Measurements from ENCODE around the gene MAP2K4. TPM values are rescaled to one million over a fixed set of nuclear protein-coding genes. Genes with fewer than 3 reads are reported as not detected.

Gene MAP2K4
- total and polyA plus RNA-seq, 7 donors: 13.5 to 41.3 (median 27.4) TPM

GRCh38 chr17:12127177-12127576 is 106.5 kb downstream of the MAP2K4 start:
- Histone ChIP-seq H3K4me1 (no peaks in the 10 kb centered on the region), H3K27ac (no peak overlapping the region), H3K9me3 (no peaks in the 10 kb centered on the region), H3K36me3 (peaks cover 0 to 69% (median 29%) of the 10 kb centered on the region in 4 donors), H3K27me3 (no peaks in the 10 kb centered on the region), H3K4me3 (no peak overlapping the region)
- intact Hi-C loops (cut with DNase I): no loop called here
- 82 to 84% methylated on average over 2 of the region's 2 CpGs for WGBS, 2 donors
- TF ChIP-seq EP300 (IDR thresholded peaks at IDR 0.05) (no peak), POLR2AphosphoS5 (IDR thresholded peaks at IDR 0.05) (no peak), POLR2A (IDR thresholded peaks at IDR 0.05) (no peak)
- TF ChIP-seq, protein P1, sequence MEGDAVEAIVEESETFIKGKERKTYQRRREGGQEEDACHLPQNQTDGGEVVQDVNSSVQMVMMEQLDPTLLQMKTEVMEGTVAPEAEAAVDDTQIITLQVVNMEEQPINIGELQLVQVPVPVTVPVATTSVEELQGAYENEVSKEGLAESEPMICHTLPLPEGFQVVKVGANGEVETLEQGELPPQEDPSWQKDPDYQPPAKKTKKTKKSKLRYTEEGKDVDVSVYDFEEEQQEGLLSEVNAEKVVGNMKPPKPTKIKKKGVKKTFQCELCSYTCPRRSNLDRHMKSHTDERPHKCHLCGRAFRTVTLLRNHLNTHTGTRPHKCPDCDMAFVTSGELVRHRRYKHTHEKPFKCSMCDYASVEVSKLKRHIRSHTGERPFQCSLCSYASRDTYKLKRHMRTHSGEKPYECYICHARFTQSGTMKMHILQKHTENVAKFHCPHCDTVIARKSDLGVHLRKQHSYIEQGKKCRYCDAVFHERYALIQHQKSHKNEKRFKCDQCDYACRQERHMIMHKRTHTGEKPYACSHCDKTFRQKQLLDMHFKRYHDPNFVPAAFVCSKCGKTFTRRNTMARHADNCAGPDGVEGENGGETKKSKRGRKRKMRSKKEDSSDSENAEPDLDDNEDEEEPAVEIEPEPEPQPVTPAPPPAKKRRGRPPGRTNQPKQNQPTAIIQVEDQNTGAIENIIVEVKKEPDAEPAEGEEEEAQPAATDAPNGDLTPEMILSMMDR (IDR thresholded peaks at IDR 0.05): no peak
- DNase-seq: no peak

DNA sequence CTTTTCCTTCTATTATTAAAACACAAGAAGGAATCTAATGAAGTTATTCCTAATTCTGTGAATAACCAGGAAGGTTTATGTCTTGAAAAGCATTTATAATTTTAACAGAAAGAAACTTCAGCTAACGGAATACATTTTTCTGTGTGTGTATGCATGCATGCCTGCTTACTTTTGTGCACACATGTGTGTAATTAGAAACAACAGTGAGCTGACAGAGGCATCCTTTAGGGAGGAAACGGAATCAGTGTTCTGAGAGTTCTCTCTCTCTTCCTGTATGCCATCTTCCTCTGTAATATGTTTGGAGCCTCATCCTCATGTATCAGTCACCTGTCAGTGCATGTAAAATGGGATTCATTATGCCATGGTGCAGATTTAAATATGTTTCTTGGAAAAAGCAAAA is 107.0 kb downstream of the MAP2K4 start:
- TF ChIP-seq POLR2AphosphoS5 (IDR thresholded peaks at IDR 0.05): no peak
- TF ChIP-seq POLR2A (IDR thresholded peaks at IDR 0.05): no peak
- no peak for TF ChIP-seq EP300 (IDR thresholded peaks at IDR 0.05)
- TF ChIP-seq, protein P1 (IDR thresholded peaks at IDR 0.05): no peak
- Histone ChIP-seq H3K27me3 (no peaks in the 10 kb centered on the region), H3K4me1 (no peaks in the 10 kb centered on the region), H3K36me3 (peaks cover 0 to 69% (median 29%) of the 10 kb centered on the region in 4 donors), H3K4me3 (no peak overlapping the region), H3K9me3 (no peaks in the 10 kb centered on the region), H3K27ac (no peak overlapping the region)
- intact Hi-C loops (cut with DNase I): no loop called here
- WGBS, 2 donors: 48 to 70% methylated on average over 2 of the region's 2 CpGs
- no peak for DNase-seq

DNA sequence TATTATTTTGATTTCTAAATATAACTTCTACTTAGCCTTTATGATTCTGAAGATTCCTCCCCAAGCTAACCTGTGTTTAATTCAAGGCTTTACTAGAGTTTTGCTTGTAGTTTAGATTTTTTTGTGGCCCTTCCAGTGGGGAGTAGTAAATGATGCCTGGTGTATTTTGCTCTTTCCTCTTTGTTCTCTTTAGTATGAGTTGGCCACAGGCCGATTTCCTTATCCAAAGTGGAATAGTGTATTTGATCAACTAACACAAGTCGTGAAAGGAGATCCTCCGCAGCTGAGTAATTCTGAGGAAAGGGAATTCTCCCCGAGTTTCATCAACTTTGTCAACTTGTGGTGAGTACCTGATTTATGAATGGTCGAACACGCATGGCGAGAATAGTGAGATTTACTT is 108.3 kb downstream of the MAP2K4 start:
- WGBS, 2 donors: 96 to 97% methylated on average over 7 of the region's 7 CpGs
- no peak for TF ChIP-seq POLR2A (IDR thresholded peaks at IDR 0.05)
- TF ChIP-seq, protein P1 (IDR thresholded peaks at IDR 0.05): no peak
- no peak for TF ChIP-seq POLR2AphosphoS5 (IDR thresholded peaks at IDR 0.05)
- TF ChIP-seq EP300 (IDR thresholded peaks at IDR 0.05): no peak
- Histone ChIP-seq H3K4me3 (no peak overlapping the region), H3K36me3 (peaks cover 0 to 73% (median 29%) of the 10 kb centered on the region in 4 donors), H3K27me3 (no peaks in the 10 kb centered on the region), H3K27ac (no peak overlapping the region), H3K4me1 (no peaks in the 10 kb centered on the region), H3K9me3 (no peaks in the 10 kb centered on the region)
- no peak for DNase-seq
- intact Hi-C loops (cut with DNase I): no loop called here

DNA sequence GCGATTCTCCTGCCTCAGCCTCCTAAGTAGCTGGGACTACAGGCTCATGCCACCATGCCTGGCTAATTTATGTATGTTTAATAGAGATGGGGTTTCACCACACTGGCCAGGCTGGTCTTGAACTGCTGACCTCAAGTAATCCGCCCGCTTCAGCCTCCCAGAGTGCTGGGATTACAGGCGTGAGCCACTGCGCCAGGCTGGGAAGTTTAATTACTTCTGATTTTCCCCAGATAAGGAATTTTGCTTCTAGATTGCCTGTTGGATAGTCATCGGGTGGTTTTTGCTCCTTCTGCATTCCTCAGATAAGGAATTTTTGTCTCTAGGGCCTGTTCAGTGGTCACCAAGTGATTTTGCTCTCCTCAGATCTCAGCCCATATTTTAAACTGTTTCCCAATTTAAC is 112.5 kb downstream of the MAP2K4 start:
- Histone ChIP-seq H3K4me1 (no peaks in the 10 kb centered on the region), H3K4me3 (no peak overlapping the region), H3K27ac (no peak overlapping the region), H3K36me3 (peaks cover 0 to 44% (median 8%) of the 10 kb centered on the region in 4 donors), H3K27me3 (no peaks in the 10 kb centered on the region), H3K9me3 (peaks cover 0 to 2% (median 0%) of the 10 kb centered on the region in 4 donors)
- intact Hi-C loops (cut with DNase I): no loop called here
- no peak for DNase-seq
- TF ChIP-seq POLR2AphosphoS5 (IDR thresholded peaks at IDR 0.05) (no peak), EP300 (IDR thresholded peaks at IDR 0.05) (no peak), POLR2A (IDR thresholded peaks at IDR 0.05) (no peak)
- TF ChIP-seq, protein P1 (IDR thresholded peaks at IDR 0.05): no peak
- 96 to 97% methylated on average over 6 of the region's 6 CpGs for WGBS, 2 donors

DNA sequence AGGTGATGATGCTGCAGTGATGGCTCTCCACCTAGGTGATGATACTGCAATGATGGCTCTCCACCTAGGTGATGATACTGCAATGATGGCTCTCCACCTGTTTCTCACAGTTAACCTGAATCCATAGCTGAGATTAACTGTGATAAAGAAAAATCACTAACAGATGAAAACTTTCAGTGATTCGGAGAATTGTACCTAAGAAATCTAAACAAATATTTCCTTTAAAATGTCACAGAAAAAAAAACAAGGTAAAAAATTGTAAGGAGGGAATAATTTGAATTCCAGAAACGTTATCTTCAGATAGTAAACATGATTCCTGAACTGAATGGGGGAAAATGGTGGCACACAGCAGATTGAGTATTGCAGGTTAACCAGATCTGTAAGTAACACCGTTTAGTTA is 113.4 kb downstream of the MAP2K4 start:
- Histone ChIP-seq H3K9me3 (peaks cover 0 to 2% (median 0%) of the 10 kb centered on the region in 4 donors), H3K4me1 (no peaks in the 10 kb centered on the region), H3K27ac (no peak overlapping the region), H3K27me3 (no peaks in the 10 kb centered on the region), H3K4me3 (no peak overlapping the region), H3K36me3 (peaks cover 0 to 34% (median 5%) of the 10 kb centered on the region in 4 donors)
- no peak for DNase-seq
- TF ChIP-seq POLR2AphosphoS5 (IDR thresholded peaks at IDR 0.05) (no peak), EP300 (IDR thresholded peaks at IDR 0.05) (no peak), POLR2A (IDR thresholded peaks at IDR 0.05) (no peak)
- TF ChIP-seq, protein P1 (IDR thresholded peaks at IDR 0.05): no peak
- intact Hi-C loops (cut with DNase I): no loop called here
- 75 to 81% methylated on average over 3 of the region's 3 CpGs for WGBS, 2 donors

All from sigmoid colon (tissue), 7 donors.